GM10248 (cell line): ENCODE data around the gene SEC62.

Source experiments
- CTCF ChIA-PET: fragments of 300-600 bp; sonication (Branson Sonifier 250); formaldehyde crosslinking; extraction: SDS; loops from one replicate; lab custom pipeline; 2021; ENCODE audit warnings: antibody characterized with exemption; lab: Yijun Ruan, JAX
- POLR2A ChIA-PET: fragments of 350-650 bp; sonication (Branson Sonifier 250); formaldehyde crosslinking; extraction: SDS; loops from one replicate; lab custom pipeline; 2020; ENCODE audit warnings: antibody characterized with exemption; lab: Yijun Ruan, JAX
- DNase-seq: peaks from one replicate; pipeline ENCODE4 v3.0.0; 2012; ENCODE audit errors: extremely low spot score
- CTCF ChIP-seq: IDR thresholded peaks from 2 replicates; pipeline ENCODE4 v1.5.1; 2012; ENCODE audit warnings: mild to moderate bottlenecking, low read depth; ENCODE audit errors: extremely low read depth, missing control alignments, control extremely low read depth

SEC62 gene

GRCh38 chr3:169966428-169966950, at the start of gene SEC62:
SEC62 (plus strand) TSS chr3:169966807; CDS start chr3:169966823, 16 bp downstream.
- DNase-seq, result peak; percentile 93
- peak; percentile 67 for TF ChIP-seq CTCF
- ChIA-PET CTCF (interaction anchor here (0.8 to 5.8 kb wide), 17 partner anchors 11 to 204 kb away, joined by 3 to 38 read pairs (median 6); no protein-coding TSS in a partner anchor), POLR2A (interaction anchor here (0.5 to 1.7 kb wide), 6 partner anchors 11 to 347 kb away, joined by 3 to 5 read pairs (median 4); no protein-coding TSS in a partner anchor)

GRCh38 chr3:169923189-169923588, 43.4 kb upstream of the SEC62 start:
- no peak for DNase-seq
- ChIA-PET CTCF (interaction anchor here (1.2 to 2.5 kb wide), 4 partner anchors 9 to 20 kb away, joined by 3 to 7 read pairs (median 4); partner anchors contain the start of gene SAMD7), POLR2A (no interaction called here)
- no peak for TF ChIP-seq CTCF

- no peak for TF ChIP-seq CTCF
- ChIA-PET CTCF (interaction anchor here (1.4 to 2.5 kb wide), 3 partner anchors 8 to 20 kb away, joined by 3 to 7 read pairs (median 5); no protein-coding TSS in a partner anchor), POLR2A (no interaction called here)
- DNase-seq, result no peak
These were observed 42.8 kb upstream of the SEC62 start for GRCh38 chr3:169923831-169924230.

GRCh38 chr3:169929830-169930519, 36.6 kb upstream of the SEC62 start:
- peak; percentile 45 for DNase-seq
- peak; percentile 37 for TF ChIP-seq CTCF
- ChIA-PET CTCF (interaction anchor here (1.0 to 2.3 kb wide), 9 partner anchors 10 to 124 kb away, joined by 3 to 7 read pairs (median 4); partner anchors contain the start of genes SAMD7 and SEC62), POLR2A (no interaction called here)

GRCh38 chr3:169930843-169931242, 35.8 kb upstream of the SEC62 start:
- ChIA-PET POLR2A (no interaction called here), CTCF (interaction anchor here (1.0 to 2.3 kb wide), 6 partner anchors 12 to 124 kb away, joined by 3 to 7 read pairs (median 4); partner anchors contain the start of gene SEC62)
- TF ChIP-seq CTCF, result no peak
- no peak for DNase-seq

- no peak for TF ChIP-seq CTCF
- DNase-seq, result peak; percentile 65
- ChIA-PET POLR2A (no interaction called here), CTCF (interaction anchor here (0.7 to 2.3 kb wide), 9 partner anchors 8 to 123 kb away, joined by 3 to 7 read pairs (median 3); no protein-coding TSS in a partner anchor)
These were observed 34.7 kb upstream of the SEC62 start for GRCh38 chr3:169931747-169932520.
